ENCODE data around the gene DDX5. TPM values are rescaled to one million over a fixed set of nuclear protein-coding genes. Genes with fewer than 3 reads are reported as not detected.

Gene DDX5
- total and polyA plus RNA-seq, 2 donors (not counting 1 experiment from before 2014, with no cell fraction given) = 1,560 to 2,167 TPM

- no peaks in the 10 kb centered on the region for H3K9me3 ChIP-seq (ENCODE audit: control extremely low read depth in 1 of 3, control insufficient read depth in 2 of 3, insufficient read depth in 1 of 3, low read length in 2 of 3)
- Mint-ChIP-seq H3K4me3 (no peak overlapping the region), H3K9me3 (ENCODE audit: insufficient read depth) (no peaks in the 10 kb centered on the region), H3K4me1 (no peaks in the 10 kb centered on the region), H3K27ac (no peak overlapping the region), H3K27me3 (no peaks in the 10 kb centered on the region)
- DNase-seq = no peak
- intact Hi-C loops (cut with micrococcal nuclease) = no loop called here
- 100% methylated on average over 2 of the region's 2 CpGs for WGBS (ENCODE audit: insufficient coverage)
- ChIA-PET CTCF (interaction anchor here (1.5 to 1.7 kb wide), 2 partner anchors 108 to 206 kb away, joined by 3 to 6 read pairs; no protein-coding TSS in a partner anchor), POLR2A (no interaction called here)
- no peaks in the 10 kb centered on the region for H3K79me2 ChIP-seq (ENCODE audit: control insufficient read depth, insufficient read depth, low read length)
- no peak overlapping the region for H3K4me3 ChIP-seq (ENCODE audit: control extremely low read depth in 1 of 5, extremely low read depth in 1 of 5, insufficient read depth in 1 of 5, low read depth in 2 of 5, low read length in 4 of 5)
- H3K4me2 ChIP-seq (replicated peaks; ENCODE audit: low read depth, low read length, poor library complexity, severe bottlenecking) = no peak overlapping the region
- no peak for ATAC-seq (ENCODE audit: low read depth)
- H3K9ac ChIP-seq (ENCODE audit: low read length) = no peak overlapping the region
- no peaks in the 10 kb centered on the region for H3K27me3 ChIP-seq (replicated peaks in 1 of 4; ENCODE audit: control extremely low read depth in 1 of 4, control insufficient read depth in 3 of 4, insufficient read depth in 4 of 4, low read length in 3 of 4)
- peaks cover 14 to 88% of the 10 kb centered on the region in 2 experiments for H3K36me3 ChIP-seq (replicated peaks in 1 of 2; ENCODE audit: control extremely low read depth in 1 of 2, control insufficient read depth in 1 of 2, extremely low read depth in 1 of 2, insufficient read depth in 2 of 2, low read length in 1 of 2)
- H4K20me1 ChIP-seq (ENCODE audit: control insufficient read depth, insufficient read depth, low read length, poor library complexity, severe bottlenecking) = no peaks in the 10 kb centered on the region
- TF ChIP-seq CTCF (IDR thresholded peaks at IDR 0.05) = no peak
- TF ChIP-seq EZH2 (IDR thresholded peaks at IDR 0.05; ENCODE audit: borderline replicate concordance, insufficient read depth, low read depth, low read length, poor library complexity, severe bottlenecking) = no peak
- H3K4me1 ChIP-seq (ENCODE audit: control insufficient read depth in 2 of 2, insufficient read depth in 2 of 2, low read length in 2 of 2) = no peaks in the 10 kb centered on the region
- no peak overlapping the region for H2AFZ ChIP-seq (ENCODE audit: insufficient read depth, low read depth, low read length, poor library complexity, severe bottlenecking)
- no peak overlapping the region for H3K27ac ChIP-seq (ENCODE audit: low read length in 2 of 2)
Observed at GRCh38 chr17:64527914-64528313, 21.8 kb upstream of the DDX5 start.

GRCh38 chr17:64520359-64520758 lies 14.3 kb upstream of the DDX5 start:
- no peak overlapping the region for H3K27ac Mint-ChIP-seq
- 96% methylated on average over 4 of the region's 6 CpGs for WGBS (ENCODE audit: insufficient coverage)

More at GRCh38 chr17:64520359-64520758, 14.3 kb upstream of the DDX5 start:
- Histone ChIP-seq H3K4me1 (ENCODE audit: control insufficient read depth in 2 of 2, insufficient read depth in 2 of 2, low read length in 2 of 2) (peaks cover 0 to 4% of the 10 kb centered on the region in 2 donors), H3K79me2 (ENCODE audit: control insufficient read depth, insufficient read depth, low read length) (peaks cover 27% of the 10 kb centered on the region), H4K20me1 (ENCODE audit: control insufficient read depth, insufficient read depth, low read length, poor library complexity, severe bottlenecking) (peaks cover 25% of the 10 kb centered on the region), H3K9me3 (ENCODE audit: control extremely low read depth in 1 of 3, control insufficient read depth in 2 of 3, insufficient read depth in 1 of 3, low read length in 2 of 3) (no peaks in the 10 kb centered on the region), H3K4me3 (ENCODE audit: control extremely low read depth in 1 of 5, extremely low read depth in 1 of 5, insufficient read depth in 1 of 5, low read depth in 2 of 5, low read length in 4 of 5) (no peak overlapping the region), H3K27ac (ENCODE audit: low read length in 2 of 2) (no peak overlapping the region), H3K4me2 (replicated peaks; ENCODE audit: low read depth, low read length, poor library complexity, severe bottlenecking) (no peak overlapping the region), H3K9ac (ENCODE audit: low read length) (no peak overlapping the region), H2AFZ (ENCODE audit: insufficient read depth, low read depth, low read length, poor library complexity, severe bottlenecking) (no peak overlapping the region), H3K36me3 (replicated peaks in 1 of 2; ENCODE audit: control extremely low read depth in 1 of 2, control insufficient read depth in 1 of 2, extremely low read depth in 1 of 2, insufficient read depth in 2 of 2, low read length in 1 of 2) (peaks cover 15 to 68% of the 10 kb centered on the region in 2 experiments), H3K27me3 (replicated peaks in 1 of 4; ENCODE audit: control extremely low read depth in 1 of 4, control insufficient read depth in 3 of 4, insufficient read depth in 4 of 4, low read length in 3 of 4) (no peaks in the 10 kb centered on the region)
- TF ChIP-seq EZH2 (IDR thresholded peaks at IDR 0.05; ENCODE audit: borderline replicate concordance, insufficient read depth, low read depth, low read length, poor library complexity, severe bottlenecking) = no peak
- ChIA-PET POLR2A (interaction anchor here (0.7 to 1.3 kb wide), 2 partner anchors 15 to 24 kb away, joined by 5 to 6 read pairs; partner anchors contain the start of genes DDX5 and POLG2), CTCF (interaction anchor here (0.7 kb wide), 1 partner anchor 564 kb away, joined by 4 read pairs; no protein-coding TSS in a partner anchor)
- ATAC-seq (ENCODE audit: low read depth) (no peak), DNase-seq (no peak)
- H3K4me3 Mint-ChIP-seq = no peak overlapping the region
- intact Hi-C loops (cut with micrococcal nuclease) = no loop called here
- peaks cover 8% of the 10 kb centered on the region for H3K4me1 Mint-ChIP-seq
- H3K27me3 Mint-ChIP-seq = no peaks in the 10 kb centered on the region
- H3K9me3 Mint-ChIP-seq (ENCODE audit: insufficient read depth) = no peaks in the 10 kb centered on the region
